Mesendoderm (in vitro differentiated cells): Measurements from ENCODE around the gene TUBGCP6.

Source experiments
- DNase-seq: peaks from one replicate; pipeline ENCODE4 v3.0.0; 2013
- H2AK5ac ChIP-seq: 2 replicates; pipeline ENCODE4 v1.6.1; 2013; ENCODE audit warnings: low read length, inconsistent platforms
- H2BK120ac ChIP-seq: 2 replicates; pipeline ENCODE4 v1.6.1; 2013; ENCODE audit warnings: low read depth, mild to moderate bottlenecking, low read length, moderate library complexity, mixed read lengths
- H2BK15ac ChIP-seq: replicated peaks from 2 replicates; pipeline ENCODE4 v1.6.1; 2013; ENCODE audit warnings: low read depth, mild to moderate bottlenecking, moderate library complexity
- H2BK5ac ChIP-seq: 2 replicates; pipeline ENCODE4 v1.6.1; 2013; ENCODE audit warnings: low read length, inconsistent platforms
- H3K18ac ChIP-seq: 2 replicates; pipeline ENCODE4 v1.6.1; 2013; ENCODE audit warnings: mild to moderate bottlenecking, low read length, mixed read lengths
- H3K23ac ChIP-seq: one replicate; pipeline ENCODE4 v1.6.1; 2013; ENCODE audit warnings: low read length
- H3K27ac ChIP-seq: 2 replicates; pipeline ENCODE4 v1.5.1; 2013; ENCODE audit warnings: low read depth, mild to moderate bottlenecking, inconsistent platforms, low read length, moderate library complexity
- H3K27me3 ChIP-seq: 2 replicates; pipeline ENCODE4 v1.6.1; 2013; ENCODE audit warnings: low read length, control low read depth, mild to moderate bottlenecking, inconsistent platforms; ENCODE audit not compliant: insufficient read depth, poor library complexity
- H3K36me3 ChIP-seq: 2 replicates; pipeline ENCODE4 v1.6.1; 2013; ENCODE audit warnings: low read length, inconsistent platforms; ENCODE audit not compliant: control insufficient read depth, insufficient read depth
- H3K4ac ChIP-seq: one replicate; pipeline ENCODE4 v1.6.1; 2013; ENCODE audit warnings: low read depth, mild to moderate bottlenecking, low read length, moderate library complexity
- H3K4me1 ChIP-seq: 2 replicates; pipeline ENCODE4 v1.6.1; 2013; ENCODE audit warnings: low read depth, low read length, inconsistent platforms; ENCODE audit not compliant: control insufficient read depth
- H3K4me2 ChIP-seq: 2 replicates; pipeline ENCODE4 v1.6.1; 2013; ENCODE audit warnings: low read length
- H3K4me3 ChIP-seq: 2 replicates; pipeline ENCODE4 v1.5.1; 2013; ENCODE audit warnings: mild to moderate bottlenecking, low read length
- H3K56ac ChIP-seq: one replicate; pipeline ENCODE4 v1.6.1; 2013; ENCODE audit warnings: low read length
- H3K79me1 ChIP-seq: 2 replicates; pipeline ENCODE4 v1.6.1; 2013; ENCODE audit warnings: low read length, inconsistent platforms
- H3K79me2 ChIP-seq: 2 replicates; pipeline ENCODE4 v1.6.1; 2013; ENCODE audit warnings: mild to moderate bottlenecking, low read length; ENCODE audit not compliant: control insufficient read depth, insufficient read depth
- H3K9ac ChIP-seq: 2 replicates; pipeline ENCODE4 v1.6.1; 2013; ENCODE audit warnings: low read length, inconsistent platforms
- H4K5ac ChIP-seq: one replicate; pipeline ENCODE4 v1.6.1; 2013; ENCODE audit warnings: low read length
- H4K8ac ChIP-seq: one replicate; pipeline ENCODE4 v1.6.1; 2013; ENCODE audit warnings: low read depth, mild to moderate bottlenecking, control low read depth, low read length, moderate library complexity
- WGBS: extraction: QIAGEN DNeasy Blood & Tissue Kit; methylation state at CpG from one replicate; pipeline ENCODE4 v1.1.7; 2013; ENCODE audit warnings: low lambda C conversion rate, missing lambda C conversion rate; ENCODE audit not compliant: insufficient coverage; ENCODE audit errors: extremely low coverage; 5-methylcytosine and 5-hydroxymethylcytosine counted together

The TUBGCP6 gene

DNA sequence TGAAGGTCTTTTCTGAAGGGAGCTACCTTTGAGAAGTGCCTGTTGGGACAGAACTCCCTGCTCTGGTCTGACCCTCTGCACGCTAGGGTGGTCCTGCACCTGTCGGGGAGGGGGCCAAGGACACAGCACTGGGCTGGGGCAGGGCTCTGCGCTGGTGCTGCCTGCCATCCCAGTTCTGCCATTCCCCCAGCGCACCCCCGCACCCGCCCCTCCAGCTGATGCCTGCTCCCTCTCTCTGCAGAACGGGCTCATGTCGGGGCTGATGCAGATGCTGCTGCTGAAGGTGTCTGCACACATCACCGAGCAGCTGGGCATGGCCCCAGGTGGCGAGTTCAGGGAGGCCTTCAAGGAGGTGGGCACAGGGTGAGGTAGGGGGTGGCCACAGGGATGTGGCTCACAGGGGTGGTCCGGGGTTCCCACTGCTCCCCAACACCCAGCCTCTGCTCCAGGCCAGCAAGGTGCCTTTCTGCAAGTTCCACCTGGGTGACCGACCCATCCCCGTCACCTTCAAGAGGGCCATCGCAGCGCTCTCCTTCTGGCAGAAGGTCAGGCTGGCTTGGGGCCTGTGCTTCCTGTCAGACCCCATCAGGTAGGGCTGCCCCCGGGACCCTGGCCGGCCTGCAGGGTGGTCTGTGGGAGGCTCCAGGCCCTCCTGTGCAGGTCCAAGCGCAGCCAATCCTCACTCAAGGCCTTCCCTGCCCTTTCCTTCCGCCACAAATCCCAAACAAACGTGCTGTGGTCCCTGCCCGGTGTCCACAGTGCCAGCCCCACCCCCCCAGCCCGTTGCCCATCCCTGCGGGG, 47.6 kb downstream of the TUBGCP6 start:
- H3K79me1 ChIP-seq, result peaks cover 6% of the 10 kb centered on the region
- no peak overlapping the region for H2BK5ac ChIP-seq
- H3K4me3 ChIP-seq, result no peak overlapping the region
- no peak overlapping the region for H3K23ac ChIP-seq
- WGBS, result no CpG with 5 or more reads among the region's 23 CpGs
- H2BK120ac ChIP-seq, result no peak overlapping the region
- no peak overlapping the region for H3K9ac ChIP-seq
- H3K18ac ChIP-seq, result no peak overlapping the region
- no peak for DNase-seq
- H3K4me2 ChIP-seq, result no peak overlapping the region
- no peaks in the 10 kb centered on the region for H3K27me3 ChIP-seq
- peaks cover 9% of the 10 kb centered on the region for H3K36me3 ChIP-seq
- H4K5ac ChIP-seq, result no peak overlapping the region
- H3K4ac ChIP-seq, result no peak overlapping the region
- H3K27ac ChIP-seq, result no peak overlapping the region
- no peak overlapping the region for H3K56ac ChIP-seq
- H2BK15ac ChIP-seq, result no peak overlapping the region
- H4K8ac ChIP-seq, result no peak overlapping the region
- no peak overlapping the region for H2AK5ac ChIP-seq
- H3K4me1 ChIP-seq, result peaks cover 3% of the 10 kb centered on the region
- H3K79me2 ChIP-seq, result peaks cover 6% of the 10 kb centered on the region

- Histone ChIP-seq H3K79me1 (peaks cover 5% of the 10 kb centered on the region), H3K27ac (no peak overlapping the region), H2BK15ac (no peak overlapping the region), H3K9ac (no peak overlapping the region), H3K4me2 (no peak overlapping the region), H4K8ac (no peak overlapping the region), H3K36me3 (peaks cover 9% of the 10 kb centered on the region), H2BK5ac (no peak overlapping the region), H3K18ac (no peak overlapping the region), H2AK5ac (no peak overlapping the region), H3K56ac (no peak overlapping the region), H3K4ac (no peak overlapping the region), H3K4me3 (no peak overlapping the region), H3K23ac (no peak overlapping the region), H3K79me2 (peaks cover 6% of the 10 kb centered on the region), H4K5ac (no peak overlapping the region), H3K27me3 (no peaks in the 10 kb centered on the region), H2BK120ac (no peak overlapping the region), H3K4me1 (no peaks in the 10 kb centered on the region)
- no CpG with 5 or more reads among the region's 18 CpGs for WGBS
- no peak for DNase-seq
Observed at GRCh38 chr22:50196256-50196655, 48.6 kb downstream of the TUBGCP6 start.

GRCh38 chr22:50194037-50194805, 50.6 kb downstream of the TUBGCP6 start:
- Histone ChIP-seq H3K36me3 (peaks cover 9% of the 10 kb centered on the region), H2BK120ac (no peak overlapping the region), H3K23ac (no peak overlapping the region), H3K4ac (no peak overlapping the region), H2AK5ac (no peak overlapping the region), H3K4me3 (no peak overlapping the region), H3K4me1 (peaks cover 2% of the 10 kb centered on the region), H3K18ac (no peak overlapping the region), H3K27me3 (no peaks in the 10 kb centered on the region), H3K56ac (no peak overlapping the region), H2BK5ac (no peak overlapping the region), H3K79me2 (peaks cover 8% of the 10 kb centered on the region), H3K79me1 (peaks cover 9% of the 10 kb centered on the region), H2BK15ac (no peak overlapping the region), H3K4me2 (no peak overlapping the region), H4K8ac (no peak overlapping the region), H3K27ac (no peak overlapping the region), H3K9ac (no peak overlapping the region), H4K5ac (no peak overlapping the region)
- no CpG with 5 or more reads among the region's 44 CpGs for WGBS
- no peak for DNase-seq

GRCh38 chr22:50193621-50194020, 51.2 kb downstream of the TUBGCP6 start:
- Histone ChIP-seq H3K4ac (no peak overlapping the region), H3K36me3 (peaks cover 9% of the 10 kb centered on the region), H4K8ac (no peak overlapping the region), H3K27ac (no peak overlapping the region), H3K79me2 (peaks cover 8% of the 10 kb centered on the region), H4K5ac (no peak overlapping the region), H3K9ac (no peak overlapping the region), H2BK5ac (no peak overlapping the region), H3K79me1 (peaks cover 10% of the 10 kb centered on the region), H3K56ac (no peak overlapping the region), H2BK15ac (no peak overlapping the region), H3K4me3 (no peak overlapping the region), H3K4me1 (peaks cover 2% of the 10 kb centered on the region), H3K27me3 (no peaks in the 10 kb centered on the region), H3K23ac (no peak overlapping the region), H2AK5ac (no peak overlapping the region), H3K4me2 (no peak overlapping the region), H2BK120ac (no peak overlapping the region), H3K18ac (no peak overlapping the region)
- DNase-seq, result no peak
- WGBS, result no CpG with 5 or more reads among the region's 8 CpGs

GRCh38 chr22:50192436-50193204, 52.2 kb downstream of the TUBGCP6 start:
- H3K4me3 ChIP-seq, result no peak overlapping the region
- no peak overlapping the region for H3K9ac ChIP-seq
- H2AK5ac ChIP-seq, result no peak overlapping the region
- no peak overlapping the region for H3K56ac ChIP-seq
- no peaks in the 10 kb centered on the region for H3K27me3 ChIP-seq
- H3K4me2 ChIP-seq, result no peak overlapping the region
- no peak overlapping the region for H2BK120ac ChIP-seq
- peaks cover 11% of the 10 kb centered on the region for H3K79me1 ChIP-seq
- no peak overlapping the region for H2BK15ac ChIP-seq
- H3K23ac ChIP-seq, result no peak overlapping the region
- H3K4ac ChIP-seq, result no peak overlapping the region
- H3K36me3 ChIP-seq, result peaks cover 7% of the 10 kb centered on the region
- H3K4me1 ChIP-seq, result peaks cover 2% of the 10 kb centered on the region
- H2BK5ac ChIP-seq, result no peak overlapping the region
- peaks cover 8% of the 10 kb centered on the region for H3K79me2 ChIP-seq
- DNase-seq, result no peak
- no peak overlapping the region for H4K5ac ChIP-seq
- no peak overlapping the region for H3K18ac ChIP-seq
- no peak overlapping the region for H3K27ac ChIP-seq
- WGBS, result no CpG with 5 or more reads among the region's 25 CpGs
- H4K8ac ChIP-seq, result no peak overlapping the region
